ENCODE measurements around the gene MICAL2. TPM values are rescaled to one million over a fixed set of nuclear protein-coding genes. Genes with fewer than 3 reads are reported as not detected.

Gene MICAL2
- total RNA-seq, 1 donor from 2014 or later = 372 TPM

DNA sequence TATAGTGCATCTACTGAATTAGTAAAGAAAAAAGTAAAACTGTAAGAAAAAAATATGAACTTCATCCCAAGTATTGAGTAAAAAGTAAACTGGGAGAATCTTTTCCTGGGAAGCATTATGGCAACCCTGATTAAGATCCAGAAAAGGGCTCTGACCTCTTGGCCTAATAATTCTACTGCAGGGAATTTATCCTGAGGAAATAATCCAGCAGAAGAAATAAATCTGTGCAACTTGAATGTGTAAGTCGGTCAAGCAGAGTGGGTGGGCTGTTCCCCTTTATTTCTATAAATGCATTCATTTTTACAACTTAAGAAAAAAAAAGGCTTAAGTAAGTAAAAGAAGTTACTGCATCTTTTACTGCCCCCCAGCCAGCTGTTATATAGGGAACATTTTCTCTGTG, 155.7 kb downstream of the MICAL2 start:
- no peak for DNase-seq (ENCODE audit: low spot score)
- H3K27ac Mint-ChIP-seq (ENCODE audit: unreplicated experiment) = no peak overlapping the region
- no peak overlapping the region for H3K4me3 Mint-ChIP-seq (ENCODE audit: unreplicated experiment)
- peaks cover 40% of the 10 kb centered on the region for H3K4me1 Mint-ChIP-seq (ENCODE audit: low read depth)
- H3K9me3 Mint-ChIP-seq (ENCODE audit: low read depth) = no peaks in the 10 kb centered on the region
- no peaks in the 10 kb centered on the region for H3K27me3 Mint-ChIP-seq (ENCODE audit: low read depth)
- peaks cover 31% of the 10 kb centered on the region for H3K36me3 Mint-ChIP-seq (ENCODE audit: low read depth)
- TF ChIP-seq, protein P1, sequence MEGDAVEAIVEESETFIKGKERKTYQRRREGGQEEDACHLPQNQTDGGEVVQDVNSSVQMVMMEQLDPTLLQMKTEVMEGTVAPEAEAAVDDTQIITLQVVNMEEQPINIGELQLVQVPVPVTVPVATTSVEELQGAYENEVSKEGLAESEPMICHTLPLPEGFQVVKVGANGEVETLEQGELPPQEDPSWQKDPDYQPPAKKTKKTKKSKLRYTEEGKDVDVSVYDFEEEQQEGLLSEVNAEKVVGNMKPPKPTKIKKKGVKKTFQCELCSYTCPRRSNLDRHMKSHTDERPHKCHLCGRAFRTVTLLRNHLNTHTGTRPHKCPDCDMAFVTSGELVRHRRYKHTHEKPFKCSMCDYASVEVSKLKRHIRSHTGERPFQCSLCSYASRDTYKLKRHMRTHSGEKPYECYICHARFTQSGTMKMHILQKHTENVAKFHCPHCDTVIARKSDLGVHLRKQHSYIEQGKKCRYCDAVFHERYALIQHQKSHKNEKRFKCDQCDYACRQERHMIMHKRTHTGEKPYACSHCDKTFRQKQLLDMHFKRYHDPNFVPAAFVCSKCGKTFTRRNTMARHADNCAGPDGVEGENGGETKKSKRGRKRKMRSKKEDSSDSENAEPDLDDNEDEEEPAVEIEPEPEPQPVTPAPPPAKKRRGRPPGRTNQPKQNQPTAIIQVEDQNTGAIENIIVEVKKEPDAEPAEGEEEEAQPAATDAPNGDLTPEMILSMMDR (IDR thresholded peaks at IDR 0.05) = no peak

DNA sequence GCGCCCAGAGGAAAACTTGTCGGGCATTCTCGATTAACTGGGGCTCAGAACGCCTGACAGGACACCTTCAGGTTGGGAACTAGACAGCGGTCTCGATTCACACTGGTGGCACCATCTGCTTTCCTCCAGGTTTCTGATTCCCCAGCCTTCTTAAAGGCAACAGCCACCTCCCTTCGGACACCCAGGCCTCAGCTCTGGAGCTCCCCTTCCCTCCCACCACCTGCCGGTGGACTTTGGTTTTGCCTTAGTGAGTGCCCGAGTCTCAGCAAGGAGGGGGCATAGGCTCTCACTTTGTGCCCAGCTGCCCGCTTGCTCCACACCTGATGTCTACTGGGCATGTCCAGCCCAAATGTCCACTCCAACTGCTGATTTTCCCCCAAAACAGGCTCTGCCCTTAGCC, 156.6 kb downstream of the MICAL2 start:
- H3K27me3 Mint-ChIP-seq (ENCODE audit: low read depth) = no peaks in the 10 kb centered on the region
- TF ChIP-seq, protein P1 (IDR thresholded peaks at IDR 0.05) = no peak
- H3K36me3 Mint-ChIP-seq (ENCODE audit: low read depth) = peaks cover 23% of the 10 kb centered on the region
- H3K9me3 Mint-ChIP-seq (ENCODE audit: low read depth) = no peaks in the 10 kb centered on the region
- peaks cover 46% of the 10 kb centered on the region for H3K4me1 Mint-ChIP-seq (ENCODE audit: low read depth)
- H3K4me3 Mint-ChIP-seq (ENCODE audit: unreplicated experiment) = no peak overlapping the region
- DNase-seq (ENCODE audit: low spot score) = no peak
- peak overlapping the region; percentile 84 for H3K27ac Mint-ChIP-seq (ENCODE audit: unreplicated experiment)

DNA sequence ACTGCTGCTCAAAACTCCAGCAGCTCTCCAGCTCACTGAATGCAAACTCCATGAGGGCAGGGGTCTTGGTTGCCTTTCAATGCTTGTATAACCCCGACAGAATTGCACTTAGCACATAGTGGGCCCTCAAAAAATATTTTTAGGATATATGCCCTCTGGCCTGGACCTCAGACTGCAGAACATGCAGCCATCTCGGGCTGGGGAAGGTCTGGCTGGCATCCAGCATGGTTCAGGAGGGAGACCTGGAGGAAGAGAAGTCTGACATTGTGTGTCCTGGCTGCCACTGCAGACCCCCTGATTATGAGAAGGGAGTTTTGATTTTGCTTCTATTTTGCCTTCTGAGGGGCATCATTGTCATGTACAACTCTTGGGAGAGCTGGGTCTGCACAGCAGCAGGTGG, 157.5 kb downstream of the MICAL2 start:
- Mint-ChIP-seq H3K4me3 (ENCODE audit: unreplicated experiment) (no peak overlapping the region), H3K4me1 (ENCODE audit: low read depth) (peaks cover 56% of the 10 kb centered on the region), H3K27me3 (ENCODE audit: low read depth) (no peaks in the 10 kb centered on the region), H3K36me3 (ENCODE audit: low read depth) (peaks cover 14% of the 10 kb centered on the region), H3K27ac (ENCODE audit: unreplicated experiment) (peak overlapping the region; percentile 84), H3K9me3 (ENCODE audit: low read depth) (no peaks in the 10 kb centered on the region)
- no peak for DNase-seq (ENCODE audit: low spot score)
- TF ChIP-seq, protein P1 (IDR thresholded peaks at IDR 0.05) = no peak

DNA sequence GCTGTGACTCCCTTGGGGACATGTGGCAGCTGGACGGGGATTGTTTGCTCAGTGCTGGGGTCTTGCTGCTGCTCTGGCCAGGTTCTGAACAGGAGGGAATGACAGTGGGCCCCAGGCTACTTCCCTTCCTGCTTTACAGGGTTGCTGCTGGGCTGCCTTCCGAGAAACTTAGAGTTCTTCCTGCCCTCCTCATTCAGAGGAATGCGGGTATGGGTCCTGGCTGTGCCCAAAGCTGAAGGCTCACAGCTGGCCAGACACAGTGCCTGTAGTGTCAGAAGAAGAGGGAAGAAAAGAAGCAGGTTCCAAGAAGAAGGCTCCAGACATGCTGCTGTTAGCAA, 158.7 kb downstream of the MICAL2 start:
- Mint-ChIP-seq H3K36me3 (ENCODE audit: low read depth) (peaks cover 3% of the 10 kb centered on the region), H3K27ac (ENCODE audit: unreplicated experiment) (peak overlapping the region; percentile 95)
- DNase-seq (ENCODE audit: low spot score) = no peak

DNA sequence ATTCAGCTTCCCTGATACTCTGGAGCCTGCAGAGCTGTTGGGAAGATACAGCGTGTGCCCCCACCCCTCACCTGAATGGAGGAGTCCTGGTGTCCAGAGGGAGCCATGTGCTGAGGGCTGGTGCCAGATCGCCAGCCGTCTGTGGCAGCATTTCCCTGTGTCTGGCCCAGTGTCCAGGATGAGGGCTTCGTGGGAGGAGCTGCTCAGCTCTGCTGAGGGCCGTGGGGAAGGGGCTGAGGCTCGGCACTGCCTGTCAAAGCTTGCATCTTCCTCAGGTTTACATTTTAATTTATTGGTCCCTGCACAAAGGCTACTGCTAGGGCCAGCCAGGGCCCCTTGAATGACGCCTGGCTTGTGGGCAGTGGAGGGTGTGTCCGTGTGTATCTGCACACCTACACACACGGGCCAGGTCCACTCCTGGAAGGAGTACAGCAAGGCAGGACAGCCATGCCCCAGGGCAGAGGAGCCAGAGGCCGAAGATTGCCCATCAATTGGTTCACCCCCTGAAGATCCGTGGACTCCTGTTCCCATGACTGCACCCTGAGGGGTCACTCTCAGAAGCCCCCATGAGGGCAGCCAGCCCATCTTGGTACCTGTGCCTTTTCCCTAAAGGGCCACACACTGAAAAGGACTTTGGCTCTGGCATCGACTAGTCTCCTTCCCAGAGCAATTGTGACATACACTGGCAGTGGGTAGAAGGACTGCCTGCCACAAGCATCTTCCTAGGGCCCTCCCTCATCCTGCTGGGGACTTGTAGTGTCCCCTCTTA, 159.2 kb downstream of the MICAL2 start:
- peaks cover 73% of the 10 kb centered on the region for H3K4me1 Mint-ChIP-seq (ENCODE audit: low read depth)
- peak overlapping the region; percentile 95 for H3K27ac Mint-ChIP-seq (ENCODE audit: unreplicated experiment)
- H3K4me3 Mint-ChIP-seq (ENCODE audit: unreplicated experiment) = no peak overlapping the region
- H3K9me3 Mint-ChIP-seq (ENCODE audit: low read depth) = no peaks in the 10 kb centered on the region
- no peak for DNase-seq (ENCODE audit: low spot score)
- no peaks in the 10 kb centered on the region for H3K27me3 Mint-ChIP-seq (ENCODE audit: low read depth)
- TF ChIP-seq, protein P1 (IDR thresholded peaks at IDR 0.05) = no peak
- H3K36me3 Mint-ChIP-seq (ENCODE audit: low read depth) = peaks cover 1% of the 10 kb centered on the region

More for the DNA sequence above, 158.7 kb downstream of the MICAL2 start:
- Mint-ChIP-seq H3K9me3 (ENCODE audit: low read depth) (no peaks in the 10 kb centered on the region), H3K4me1 (ENCODE audit: low read depth) (peaks cover 68% of the 10 kb centered on the region), H3K4me3 (ENCODE audit: unreplicated experiment) (peak overlapping the region; percentile 24), H3K27me3 (ENCODE audit: low read depth) (no peaks in the 10 kb centered on the region)
- TF ChIP-seq, protein P1 (IDR thresholded peaks at IDR 0.05) = no peak
